SU-DHL-6 (cell line): Measurements from ENCODE around the gene TMEM134.

Experiments
- EZH2phosphoT487 ChIP-seq: fragments of 200-600 bp; sonication (generic), shearing (Covaris generic); conservative IDR thresholded peaks from 2 replicates; pipeline ENCODE4 v1.6.1; 2018; ENCODE audit warnings: mild to moderate bottlenecking, antibody characterized with exemption, low read length, moderate library complexity, mixed read lengths
- TF ChIP-seq, protein P1 (sequence below): fragments of 200-600 bp; sonication (generic); IDR thresholded peaks from one replicate; pipeline ENCODE4 v1.5.1; 2017; ENCODE audit warnings: antibody characterized with exemption, mild to moderate bottlenecking, low read length, moderate library complexity; ENCODE audit not compliant: insufficient read depth, poor library complexity, severe bottlenecking

DNA sequence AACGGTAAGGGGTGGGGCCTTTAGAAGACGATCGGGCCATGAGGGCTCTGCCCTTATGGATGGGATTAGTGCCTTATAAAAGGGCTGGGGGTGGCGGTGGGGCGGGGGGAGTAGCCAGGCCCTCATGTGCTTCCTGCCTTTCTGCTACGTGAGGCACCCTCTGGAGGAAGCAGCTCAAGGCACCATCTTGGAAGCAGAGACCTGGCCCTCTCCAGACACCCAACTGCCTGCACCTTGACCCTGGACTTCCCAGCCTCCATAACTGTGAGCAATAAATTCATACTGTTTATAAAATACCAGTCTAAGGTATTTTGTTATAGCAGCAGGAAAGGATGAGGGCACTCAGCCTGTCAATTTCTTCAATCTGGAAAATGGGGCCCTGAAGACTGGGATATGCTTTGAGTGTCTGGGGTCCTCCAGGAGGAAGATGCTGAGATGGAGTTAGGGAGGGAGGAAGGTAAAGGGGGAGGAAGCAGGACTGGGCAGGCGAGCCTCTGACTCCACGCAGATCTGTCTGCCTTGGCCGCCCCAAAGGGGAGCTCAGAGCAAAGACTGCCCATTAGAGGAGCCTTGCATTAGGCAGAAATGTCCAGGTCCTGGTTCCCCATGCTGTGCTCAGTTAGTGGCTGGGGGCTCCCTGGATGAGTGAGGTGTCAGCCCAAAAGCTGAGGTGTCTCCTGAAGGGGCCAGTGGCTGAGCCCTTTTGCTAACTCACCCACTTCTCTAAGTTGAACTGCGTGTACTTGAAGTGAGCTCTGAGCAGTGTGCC, 48.9 kb upstream of the TMEM134 start:
- TF ChIP-seq, protein P1, sequence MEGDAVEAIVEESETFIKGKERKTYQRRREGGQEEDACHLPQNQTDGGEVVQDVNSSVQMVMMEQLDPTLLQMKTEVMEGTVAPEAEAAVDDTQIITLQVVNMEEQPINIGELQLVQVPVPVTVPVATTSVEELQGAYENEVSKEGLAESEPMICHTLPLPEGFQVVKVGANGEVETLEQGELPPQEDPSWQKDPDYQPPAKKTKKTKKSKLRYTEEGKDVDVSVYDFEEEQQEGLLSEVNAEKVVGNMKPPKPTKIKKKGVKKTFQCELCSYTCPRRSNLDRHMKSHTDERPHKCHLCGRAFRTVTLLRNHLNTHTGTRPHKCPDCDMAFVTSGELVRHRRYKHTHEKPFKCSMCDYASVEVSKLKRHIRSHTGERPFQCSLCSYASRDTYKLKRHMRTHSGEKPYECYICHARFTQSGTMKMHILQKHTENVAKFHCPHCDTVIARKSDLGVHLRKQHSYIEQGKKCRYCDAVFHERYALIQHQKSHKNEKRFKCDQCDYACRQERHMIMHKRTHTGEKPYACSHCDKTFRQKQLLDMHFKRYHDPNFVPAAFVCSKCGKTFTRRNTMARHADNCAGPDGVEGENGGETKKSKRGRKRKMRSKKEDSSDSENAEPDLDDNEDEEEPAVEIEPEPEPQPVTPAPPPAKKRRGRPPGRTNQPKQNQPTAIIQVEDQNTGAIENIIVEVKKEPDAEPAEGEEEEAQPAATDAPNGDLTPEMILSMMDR: no peak
- TF ChIP-seq EZH2phosphoT487: no peak
